ENCODE measurements around the gene PTPN4.

GRCh38 chr2:119803101-119803500 is 43.4 kb downstream of the PTPN4 start:
- TF ChIP-seq, protein P1, sequence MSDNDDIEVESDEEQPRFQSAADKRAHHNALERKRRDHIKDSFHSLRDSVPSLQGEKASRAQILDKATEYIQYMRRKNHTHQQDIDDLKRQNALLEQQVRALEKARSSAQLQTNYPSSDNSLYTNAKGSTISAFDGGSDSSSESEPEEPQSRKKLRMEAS (IDR thresholded peaks at IDR 0.05; ENCODE audit: insufficient read depth, insufficient read length) = no peak
- no peak for TF ChIP-seq CTCF (IDR thresholded peaks at IDR 0.05; ENCODE audit: extremely low read depth in 1 of 2, insufficient read depth in 1 of 2, low read depth in 1 of 2, low read length in 2 of 2)
- TF ChIP-seq POLR2AphosphoS5 (IDR thresholded peaks at IDR 0.05; ENCODE audit: insufficient read depth, low read depth, low read length) = no peak
